ENCODE results near the gene TARBP1. TPM values are rescaled to one million over a fixed set of nuclear protein-coding genes. Genes with fewer than 3 reads are reported as not detected.

Gene TARBP1
- total and polyA plus RNA-seq, 9 donors: 4.8 to 26.3 (median 10.8) TPM

DNA sequence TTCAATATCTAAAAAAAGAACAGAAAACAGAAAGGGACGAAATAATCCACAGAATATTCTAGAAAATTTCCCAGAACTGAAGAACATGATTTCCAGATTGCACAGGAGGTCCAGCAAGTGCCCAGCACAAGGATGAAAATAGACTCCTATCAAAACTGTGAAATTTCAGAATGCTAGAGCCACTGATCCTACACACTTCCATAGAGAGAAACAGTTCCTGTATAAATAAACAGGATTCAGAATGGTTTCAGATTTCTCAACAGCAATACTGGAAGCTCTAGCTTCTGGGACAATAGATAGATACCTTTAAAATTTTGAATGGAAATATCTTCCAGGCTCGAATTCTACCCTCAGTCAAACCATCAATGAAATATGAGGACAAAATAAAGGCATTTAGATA lies 4.6 kb downstream of the TARBP1 start:
- H3K27me3 ChIP-seq: no peaks in the 10 kb centered on the region
- no peak for TF ChIP-seq POLR2A (IDR thresholded peaks at IDR 0.05)
- TF ChIP-seq EP300 (IDR thresholded peaks at IDR 0.05): no peak
- TF ChIP-seq, protein P1, sequence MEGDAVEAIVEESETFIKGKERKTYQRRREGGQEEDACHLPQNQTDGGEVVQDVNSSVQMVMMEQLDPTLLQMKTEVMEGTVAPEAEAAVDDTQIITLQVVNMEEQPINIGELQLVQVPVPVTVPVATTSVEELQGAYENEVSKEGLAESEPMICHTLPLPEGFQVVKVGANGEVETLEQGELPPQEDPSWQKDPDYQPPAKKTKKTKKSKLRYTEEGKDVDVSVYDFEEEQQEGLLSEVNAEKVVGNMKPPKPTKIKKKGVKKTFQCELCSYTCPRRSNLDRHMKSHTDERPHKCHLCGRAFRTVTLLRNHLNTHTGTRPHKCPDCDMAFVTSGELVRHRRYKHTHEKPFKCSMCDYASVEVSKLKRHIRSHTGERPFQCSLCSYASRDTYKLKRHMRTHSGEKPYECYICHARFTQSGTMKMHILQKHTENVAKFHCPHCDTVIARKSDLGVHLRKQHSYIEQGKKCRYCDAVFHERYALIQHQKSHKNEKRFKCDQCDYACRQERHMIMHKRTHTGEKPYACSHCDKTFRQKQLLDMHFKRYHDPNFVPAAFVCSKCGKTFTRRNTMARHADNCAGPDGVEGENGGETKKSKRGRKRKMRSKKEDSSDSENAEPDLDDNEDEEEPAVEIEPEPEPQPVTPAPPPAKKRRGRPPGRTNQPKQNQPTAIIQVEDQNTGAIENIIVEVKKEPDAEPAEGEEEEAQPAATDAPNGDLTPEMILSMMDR (IDR thresholded peaks at IDR 0.05): no peak
- peaks cover 2% of the 10 kb centered on the region for H3K4me1 ChIP-seq (ENCODE audit: insufficient read depth)
- no peak overlapping the region for H3K4me3 ChIP-seq
- intact Hi-C loops (cut with DNase I): no loop called here
- DNase-seq: no peak
- H3K27ac ChIP-seq: no peak overlapping the region
- 62 to 70% (median 68%) methylated on average over 2 of the region's 2 CpGs for WGBS, 3 donors
- H3K36me3 ChIP-seq: no peaks in the 10 kb centered on the region
- H3K9me3 ChIP-seq: no peaks in the 10 kb centered on the region

- 87 to 94% (median 87%) methylated on average over 3 of the region's 3 CpGs for WGBS, 3 donors
- Histone ChIP-seq H3K4me1 (ENCODE audit: insufficient read depth) (peaks cover 2% of the 10 kb centered on the region), H3K36me3 (no peaks in the 10 kb centered on the region), H3K27ac (no peak overlapping the region), H3K4me3 (no peak overlapping the region), H3K9me3 (no peaks in the 10 kb centered on the region), H3K27me3 (no peaks in the 10 kb centered on the region)
- TF ChIP-seq, protein P1 (IDR thresholded peaks at IDR 0.05): no peak
- TF ChIP-seq EP300 (IDR thresholded peaks at IDR 0.05): no peak
- TF ChIP-seq POLR2A (IDR thresholded peaks at IDR 0.05): no peak
- DNase-seq: no peak
- intact Hi-C loops (cut with DNase I): no loop called here
Measured at GRCh38 chr1:234473118-234473517, 5.9 kb downstream of the TARBP1 start.

DNA sequence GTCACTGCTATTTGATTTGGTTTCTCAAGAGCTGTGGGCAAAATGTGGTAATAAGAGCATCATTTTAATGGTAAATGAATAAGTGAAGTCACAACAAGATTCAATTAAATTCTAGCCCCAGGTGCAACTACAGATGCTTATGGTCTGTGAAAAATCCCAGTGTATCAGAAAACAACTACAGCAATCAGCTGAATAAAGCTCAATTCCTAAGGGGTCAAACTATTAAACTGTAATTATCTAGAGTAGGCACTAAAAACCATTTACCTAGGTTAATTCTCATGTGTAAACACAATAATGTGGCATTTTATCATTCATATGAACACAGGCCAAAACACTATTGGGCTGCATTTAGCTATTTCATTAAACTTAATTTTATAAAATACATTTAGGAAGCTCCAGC lies 9.6 kb downstream of the TARBP1 start:
- TF ChIP-seq, protein P1 (IDR thresholded peaks at IDR 0.05): no peak
- TF ChIP-seq EP300 (IDR thresholded peaks at IDR 0.05): no peak
- no peak for TF ChIP-seq POLR2A (IDR thresholded peaks at IDR 0.05)
- H3K9me3 ChIP-seq: no peaks in the 10 kb centered on the region
- DNase-seq: no peak
- no peaks in the 10 kb centered on the region for H3K27me3 ChIP-seq
- H3K27ac ChIP-seq: no peak overlapping the region
- no peaks in the 10 kb centered on the region for H3K36me3 ChIP-seq
- intact Hi-C loops (cut with DNase I): no loop called here
- H3K4me3 ChIP-seq: no peak overlapping the region
- no peaks in the 10 kb centered on the region for H3K4me1 ChIP-seq (ENCODE audit: insufficient read depth)

GRCh38 chr1:234468580-234468979 lies 10.4 kb downstream of the TARBP1 start:
- TF ChIP-seq, protein P1 (IDR thresholded peaks at IDR 0.05): no peak
- DNase-seq: no peak
- Histone ChIP-seq H3K9me3 (no peaks in the 10 kb centered on the region), H3K27me3 (no peaks in the 10 kb centered on the region), H3K4me3 (no peak overlapping the region), H3K4me1 (ENCODE audit: insufficient read depth) (no peaks in the 10 kb centered on the region), H3K27ac (no peak overlapping the region), H3K36me3 (no peaks in the 10 kb centered on the region)
- intact Hi-C loops (cut with DNase I): no loop called here
- WGBS, 3 donors: 66 to 86% (median 83%) methylated on average over 1 of the region's 1 CpG

DNA sequence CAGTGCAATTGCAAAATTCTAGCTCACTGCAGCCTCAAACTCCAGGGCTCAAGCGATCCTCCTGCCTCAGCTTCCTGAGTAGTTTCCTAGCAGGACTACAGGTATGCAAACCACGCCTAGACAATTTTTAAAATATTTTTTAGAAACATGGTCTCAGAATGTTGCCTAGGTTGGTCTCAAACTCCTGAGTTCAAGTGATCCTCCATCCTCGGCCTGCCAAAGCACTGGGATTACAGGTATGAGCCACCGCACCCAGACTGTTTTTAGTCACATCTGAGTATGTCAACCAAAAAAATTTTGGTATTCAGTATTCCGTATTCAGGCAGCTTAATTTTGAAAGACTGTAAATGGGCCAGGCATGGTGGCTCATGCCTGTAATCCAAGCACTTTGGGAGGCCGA lies 11.2 kb downstream of the TARBP1 start:
- WGBS, 3 donors: 79 to 98% (median 80%) methylated on average over 6 of the region's 6 CpGs
- no peak for DNase-seq
- Histone ChIP-seq H3K4me3 (no peak overlapping the region), H3K27me3 (no peaks in the 10 kb centered on the region), H3K4me1 (ENCODE audit: insufficient read depth) (no peaks in the 10 kb centered on the region), H3K27ac (no peak overlapping the region), H3K36me3 (no peaks in the 10 kb centered on the region), H3K9me3 (no peaks in the 10 kb centered on the region)
- intact Hi-C loops (cut with DNase I): no loop called here
- TF ChIP-seq EP300 (IDR thresholded peaks at IDR 0.05): no peak
- TF ChIP-seq POLR2A (IDR thresholded peaks at IDR 0.05): no peak
- TF ChIP-seq, protein P1 (IDR thresholded peaks at IDR 0.05): no peak

All from ovary (tissue), 9 donors.